Neural crest cell (in vitro differentiated cells): Measurements from ENCODE around the gene FGD6. TPM values are rescaled to one million over a fixed set of nuclear protein-coding genes. Genes with fewer than 3 reads are reported as not detected.

Source experiments
- DNase-seq: peaks from one replicate; pipeline ENCODE4 v3.0.0; 2021; ENCODE audit warnings: low read depth, mixed read lengths, low spot score
- H3K27ac Mint-ChIP-seq: one replicate; pipeline ENCODE4 v1.8.0; 2021; ENCODE audit warnings: mild to moderate bottlenecking, mixed read lengths; ENCODE audit not compliant: unreplicated experiment
- H3K27me3 Mint-ChIP-seq: 2 replicates; pipeline ENCODE4 v1.8.0; 2021; ENCODE audit warnings: low read depth, mild to moderate bottlenecking, mixed read lengths
- H3K36me3 Mint-ChIP-seq: 2 replicates; pipeline ENCODE4 v1.8.0; 2021; ENCODE audit warnings: low read depth, mild to moderate bottlenecking, mixed read lengths
- H3K4me1 Mint-ChIP-seq: 2 replicates; pipeline ENCODE4 v1.8.0; 2021; ENCODE audit warnings: mixed read lengths
- H3K4me3 Mint-ChIP-seq: one replicate; pipeline ENCODE4 v1.8.0; 2021; ENCODE audit warnings: mild to moderate bottlenecking, mixed read lengths
- H3K9me3 Mint-ChIP-seq: 2 replicates; pipeline ENCODE4 v1.8.0; 2021; ENCODE audit warnings: mixed read lengths
- total RNA-seq: library from RNA; stranded (reverse); gene quantifications from 2 replicates; pipeline ENCODE4 v1.2.1, GENCODE V29; 2021
- TF ChIP-seq, protein P1 (sequence below): fragments of 200-600 bp; sonication (generic); conservative IDR thresholded peaks from 2 replicates; pipeline ENCODE4 v1.5.0; 2021; ENCODE audit warnings: antibody characterized with exemption, mild to moderate bottlenecking

The FGD6 gene
- total RNA-seq, 1 donor from 2014 or later, result 17.4 TPM

DNA sequence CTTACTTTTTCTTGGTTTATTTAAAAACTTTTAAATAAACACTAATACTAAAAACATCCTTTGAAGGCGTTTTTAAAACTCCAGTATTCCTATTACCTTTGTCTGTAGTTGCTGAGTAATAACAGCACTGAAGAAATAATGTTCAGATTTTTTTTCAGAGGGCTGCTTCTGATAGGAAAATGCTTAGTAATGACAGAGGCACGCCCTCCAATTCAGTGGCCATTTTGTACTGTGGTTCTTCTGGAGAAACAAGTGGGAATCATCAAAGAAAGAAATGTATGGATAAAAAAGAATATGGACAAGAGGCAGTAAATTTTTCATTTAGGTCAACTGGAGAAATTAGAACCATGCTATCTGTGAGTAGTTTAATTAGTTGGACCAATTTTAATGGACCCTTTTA lies 13.9 kb upstream of the FGD6 start:
- Mint-ChIP-seq H3K9me3 (no peaks in the 10 kb centered on the region), H3K36me3 (peaks cover 4% of the 10 kb centered on the region), H3K27me3 (no peaks in the 10 kb centered on the region), H3K27ac (no peak overlapping the region), H3K4me3 (no peak overlapping the region), H3K4me1 (peaks cover 15% of the 10 kb centered on the region)
- TF ChIP-seq, protein P1, sequence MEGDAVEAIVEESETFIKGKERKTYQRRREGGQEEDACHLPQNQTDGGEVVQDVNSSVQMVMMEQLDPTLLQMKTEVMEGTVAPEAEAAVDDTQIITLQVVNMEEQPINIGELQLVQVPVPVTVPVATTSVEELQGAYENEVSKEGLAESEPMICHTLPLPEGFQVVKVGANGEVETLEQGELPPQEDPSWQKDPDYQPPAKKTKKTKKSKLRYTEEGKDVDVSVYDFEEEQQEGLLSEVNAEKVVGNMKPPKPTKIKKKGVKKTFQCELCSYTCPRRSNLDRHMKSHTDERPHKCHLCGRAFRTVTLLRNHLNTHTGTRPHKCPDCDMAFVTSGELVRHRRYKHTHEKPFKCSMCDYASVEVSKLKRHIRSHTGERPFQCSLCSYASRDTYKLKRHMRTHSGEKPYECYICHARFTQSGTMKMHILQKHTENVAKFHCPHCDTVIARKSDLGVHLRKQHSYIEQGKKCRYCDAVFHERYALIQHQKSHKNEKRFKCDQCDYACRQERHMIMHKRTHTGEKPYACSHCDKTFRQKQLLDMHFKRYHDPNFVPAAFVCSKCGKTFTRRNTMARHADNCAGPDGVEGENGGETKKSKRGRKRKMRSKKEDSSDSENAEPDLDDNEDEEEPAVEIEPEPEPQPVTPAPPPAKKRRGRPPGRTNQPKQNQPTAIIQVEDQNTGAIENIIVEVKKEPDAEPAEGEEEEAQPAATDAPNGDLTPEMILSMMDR, result no peak
- no peak for DNase-seq

DNA sequence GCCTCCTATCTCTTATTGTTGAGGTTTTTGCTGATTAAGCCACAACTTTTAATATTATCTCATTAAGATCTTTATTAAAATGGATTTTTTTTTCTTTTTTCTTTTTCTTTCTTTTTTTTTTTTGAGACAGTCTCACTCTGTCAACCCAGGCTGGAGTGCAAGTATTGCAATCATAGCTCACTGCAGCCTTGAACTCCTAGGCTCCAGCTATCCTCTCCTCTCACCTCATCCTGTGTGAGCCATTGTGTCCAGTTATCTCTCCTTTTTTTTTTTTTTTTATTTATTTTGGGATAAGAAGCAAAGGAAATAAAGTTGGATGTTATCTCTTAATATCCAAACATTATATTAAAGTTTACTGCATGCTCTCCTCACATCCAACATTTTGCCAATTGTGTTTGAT lies 13.0 kb upstream of the FGD6 start:
- Mint-ChIP-seq H3K27me3 (no peaks in the 10 kb centered on the region), H3K9me3 (no peaks in the 10 kb centered on the region), H3K4me3 (no peak overlapping the region), H3K4me1 (peaks cover 15% of the 10 kb centered on the region), H3K36me3 (peaks cover 3% of the 10 kb centered on the region), H3K27ac (no peak overlapping the region)
- no peak for DNase-seq
- TF ChIP-seq, protein P1, result no peak

- TF ChIP-seq, protein P1, result no peak
- H3K27ac Mint-ChIP-seq, result no peak overlapping the region
- H3K4me1 Mint-ChIP-seq, result peaks cover 15% of the 10 kb centered on the region
- no peak for DNase-seq
- peaks cover 5% of the 10 kb centered on the region for H3K36me3 Mint-ChIP-seq
- H3K27me3 Mint-ChIP-seq, result no peaks in the 10 kb centered on the region
- H3K9me3 Mint-ChIP-seq, result no peaks in the 10 kb centered on the region
- H3K4me3 Mint-ChIP-seq, result no peak overlapping the region
Measured at GRCh38 chr12:95229636-95230035, 12.4 kb upstream of the FGD6 start.

- no peak overlapping the region for H3K27ac Mint-ChIP-seq
- H3K36me3 Mint-ChIP-seq, result peaks cover 3% of the 10 kb centered on the region
- TF ChIP-seq, protein P1, result no peak
- no peaks in the 10 kb centered on the region for H3K27me3 Mint-ChIP-seq
- no peak overlapping the region for H3K4me3 Mint-ChIP-seq
- H3K9me3 Mint-ChIP-seq, result no peaks in the 10 kb centered on the region
- no peak for DNase-seq
- peaks cover 15% of the 10 kb centered on the region for H3K4me1 Mint-ChIP-seq
Measured at GRCh38 chr12:95228617-95229016, 11.3 kb upstream of the FGD6 start.

- Mint-ChIP-seq H3K27ac (no peak overlapping the region), H3K4me3 (no peak overlapping the region), H3K27me3 (no peaks in the 10 kb centered on the region), H3K9me3 (no peaks in the 10 kb centered on the region), H3K36me3 (peaks cover 3% of the 10 kb centered on the region), H3K4me1 (peaks cover 15% of the 10 kb centered on the region)
- TF ChIP-seq, protein P1, result no peak
- DNase-seq, result no peak
Measured at GRCh38 chr12:95227818-95228356, 10.6 kb upstream of the FGD6 start.
